Stimulated activated CD4-positive, alpha-beta T cell treated with anti-CD3 and anti-CD28 coated beads, Interleukin-15, amount 100 ng/mL, for 24 hours (primary cell): ENCODE measurements around the gene EOGT.

ENCODE experiments used
- DNase-seq: peaks from one replicate; pipeline ENCODE4 v3.0.0-alpha.2; 2020

Gene EOGT

DNA sequence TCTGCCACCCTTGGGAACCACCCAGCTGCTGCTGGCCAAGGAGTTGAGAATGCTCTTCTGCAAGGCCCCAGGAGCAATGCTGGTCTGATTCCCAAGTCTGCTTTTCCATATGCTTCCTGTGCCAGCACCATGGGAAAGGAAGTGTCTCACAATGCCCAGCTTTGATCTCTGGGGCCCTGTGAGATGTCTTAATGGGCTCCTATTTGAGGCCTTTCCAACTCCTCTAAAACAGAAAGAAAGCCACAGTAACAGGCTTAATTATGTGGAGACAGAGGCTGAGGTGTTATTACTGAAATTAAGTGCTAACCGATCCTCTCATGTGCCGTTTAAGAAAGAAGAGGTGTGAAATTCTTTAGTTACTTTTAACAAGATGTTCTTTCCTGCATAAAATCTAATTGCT is 4.5 kb downstream of the EOGT start:
- DNase-seq, result no peak

DNA sequence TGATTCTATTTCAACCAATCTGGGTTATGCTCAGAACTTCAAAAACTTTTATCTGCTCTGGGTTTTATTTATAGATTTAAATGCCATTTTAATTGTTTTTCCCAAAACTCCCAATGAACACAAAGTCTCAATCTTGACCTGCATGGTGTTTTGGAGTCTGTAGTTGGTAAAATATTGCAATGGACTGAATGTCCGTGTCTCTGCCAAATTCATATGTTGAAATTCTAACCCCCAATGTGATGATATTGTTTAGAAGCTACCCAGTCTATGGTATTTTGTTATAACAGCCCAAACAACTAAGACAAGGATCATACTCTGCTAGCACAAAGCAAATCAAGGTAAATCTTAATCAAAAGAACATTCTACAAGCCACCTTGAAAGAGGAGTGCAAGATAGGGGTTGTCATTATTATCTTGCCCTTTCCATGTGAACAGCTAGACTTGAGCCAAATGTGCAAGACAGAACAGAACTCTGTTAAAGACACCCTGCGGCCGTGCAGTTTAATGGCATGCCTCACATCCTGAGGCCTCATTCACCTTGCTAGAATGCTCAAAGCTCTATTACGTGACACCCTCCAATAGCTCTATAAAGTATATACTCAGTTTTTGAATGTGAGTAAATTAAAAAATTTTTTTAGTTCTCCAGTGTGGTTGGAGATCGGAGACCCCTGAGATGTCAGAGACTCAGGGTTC is 7.5 kb downstream of the EOGT start:
- no peak for DNase-seq

DNA sequence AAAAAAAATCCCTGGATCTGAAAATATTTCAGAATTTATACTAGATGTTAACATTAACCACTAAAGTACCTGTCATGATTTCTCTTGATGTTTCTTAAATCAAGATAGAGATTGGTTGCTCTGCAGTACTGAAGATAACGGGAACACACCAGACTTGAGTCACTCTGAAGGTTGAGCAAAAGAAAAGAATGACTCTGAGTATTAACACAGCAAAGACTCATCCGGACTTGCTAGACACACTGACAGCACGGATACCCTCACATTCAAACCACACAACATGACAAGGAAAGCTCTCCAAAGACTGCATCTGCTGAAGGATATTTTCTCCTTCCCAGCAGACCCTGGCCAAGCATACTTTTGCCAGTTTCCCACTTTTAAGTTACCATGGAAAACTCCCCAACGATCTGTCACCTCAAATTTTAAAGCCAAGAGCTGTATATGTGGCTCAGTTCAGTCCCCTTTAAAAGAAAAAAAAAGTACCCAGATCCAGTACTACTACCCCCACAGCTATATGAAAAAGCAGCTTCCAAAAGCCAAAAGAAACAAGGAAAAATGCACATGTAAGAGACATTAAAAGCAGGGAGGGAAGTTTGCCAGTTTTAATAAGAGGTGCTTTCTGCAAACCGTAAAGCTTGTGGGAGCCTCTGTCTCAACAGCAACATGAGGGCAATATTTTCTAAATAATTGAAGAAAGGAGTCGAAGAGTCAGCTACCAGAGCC is 8.3 kb downstream of the EOGT start:
- no peak for DNase-seq

DNA sequence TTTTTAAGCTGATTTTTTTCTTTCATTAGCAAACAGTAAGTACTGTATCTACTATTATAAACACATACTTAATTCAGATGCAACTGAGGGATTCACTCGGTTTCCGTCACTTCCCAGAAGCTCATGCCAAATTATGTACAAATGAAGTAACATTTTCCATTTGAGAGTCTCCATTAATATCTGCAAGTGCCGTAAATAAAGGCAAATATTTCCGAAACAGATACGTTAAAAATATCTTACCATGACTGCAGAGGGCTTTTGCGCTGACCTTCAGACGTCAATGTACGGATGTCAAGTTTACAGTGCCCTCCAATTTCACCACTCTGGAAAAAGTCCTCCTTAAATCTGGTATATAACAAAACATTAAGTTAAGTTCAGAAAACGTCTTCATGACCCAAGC is 9.3 kb downstream of the EOGT start:
- no peak for DNase-seq

GRCh38 chr3:68999605-69000004 is 13.9 kb downstream of the EOGT start:
- no peak for DNase-seq

GRCh38 chr3:68999158-68999557 is 14.3 kb downstream of the EOGT start:
- no peak for DNase-seq

- DNase-seq, result no peak
Measured at GRCh38 chr3:68997887-68998286, 15.6 kb downstream of the EOGT start.

DNA sequence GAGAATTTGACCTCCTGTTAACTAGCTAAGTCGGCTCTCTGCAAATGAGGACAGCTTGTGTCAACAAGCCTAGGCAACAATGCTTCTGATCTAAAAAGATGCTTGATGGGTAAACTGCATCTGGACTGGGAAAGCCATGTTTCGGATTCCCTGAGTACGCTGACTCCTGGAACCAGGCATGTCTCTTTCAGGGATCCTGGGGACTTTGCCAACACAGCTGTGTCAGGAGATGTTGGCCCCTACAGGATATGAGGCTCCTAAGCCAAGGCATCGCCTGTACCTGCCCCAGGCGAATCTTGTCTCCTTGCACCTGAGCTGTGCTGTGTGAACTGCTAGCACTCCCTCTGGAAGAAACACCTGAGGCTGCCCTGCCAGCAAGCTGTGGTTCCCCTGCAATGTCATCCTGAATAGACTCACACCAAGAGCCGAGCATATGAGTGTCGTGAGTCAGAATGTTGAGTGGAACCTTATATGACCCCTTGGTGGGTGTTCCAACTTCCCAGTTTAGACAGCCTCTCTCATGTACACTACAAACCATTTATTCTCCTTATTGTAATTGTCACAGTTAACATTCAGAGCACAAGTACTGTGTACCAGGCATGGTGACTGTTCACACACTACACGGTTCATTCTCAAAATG is 17.0 kb downstream of the EOGT start:
- DNase-seq, result no peak

GRCh38 chr3:68988740-68989139 is 24.7 kb downstream of the EOGT start:
- DNase-seq, result no peak

GRCh38 chr3:68987322-68987721 is 26.2 kb downstream of the EOGT start:
- DNase-seq, result no peak

DNA sequence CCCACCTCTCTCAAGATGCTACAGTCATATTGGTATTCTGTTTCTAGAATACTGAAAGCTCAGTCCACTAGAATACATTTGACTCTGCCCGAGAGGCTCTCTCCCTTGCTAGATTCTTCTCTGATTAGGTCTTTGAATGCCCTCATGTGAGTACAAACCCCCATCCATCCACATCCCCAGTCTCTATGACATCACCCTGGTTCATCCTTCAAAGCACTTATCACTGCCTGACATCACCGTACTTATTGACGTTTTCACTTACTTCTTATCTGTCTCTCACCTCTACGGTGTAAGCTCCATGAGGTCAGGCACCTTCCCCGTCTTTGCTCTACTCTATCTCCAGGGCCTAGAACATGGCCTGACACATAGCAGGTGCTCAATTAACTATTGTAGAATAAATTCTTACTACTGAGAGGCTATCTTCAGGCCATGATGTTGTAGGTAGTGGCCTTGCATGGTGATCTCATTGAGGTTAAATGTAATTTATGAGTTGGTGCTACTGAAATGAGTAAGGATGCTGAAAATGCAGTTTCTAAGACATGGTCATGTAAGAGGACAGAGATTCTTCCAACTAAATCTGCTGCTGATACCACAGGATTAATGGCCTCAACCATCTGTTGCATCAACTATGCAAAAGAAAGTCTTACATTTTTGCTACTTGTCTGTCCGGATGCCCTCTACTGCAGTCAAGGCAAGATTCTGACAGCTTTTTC is 26.8 kb downstream of the EOGT start:
- no peak for DNase-seq

- DNase-seq, result no peak
Measured at GRCh38 chr3:68985146-68985790, 28.2 kb downstream of the EOGT start.

GRCh38 chr3:68984011-68984530 is 29.4 kb downstream of the EOGT start:
- DNase-seq, result no peak

DNA sequence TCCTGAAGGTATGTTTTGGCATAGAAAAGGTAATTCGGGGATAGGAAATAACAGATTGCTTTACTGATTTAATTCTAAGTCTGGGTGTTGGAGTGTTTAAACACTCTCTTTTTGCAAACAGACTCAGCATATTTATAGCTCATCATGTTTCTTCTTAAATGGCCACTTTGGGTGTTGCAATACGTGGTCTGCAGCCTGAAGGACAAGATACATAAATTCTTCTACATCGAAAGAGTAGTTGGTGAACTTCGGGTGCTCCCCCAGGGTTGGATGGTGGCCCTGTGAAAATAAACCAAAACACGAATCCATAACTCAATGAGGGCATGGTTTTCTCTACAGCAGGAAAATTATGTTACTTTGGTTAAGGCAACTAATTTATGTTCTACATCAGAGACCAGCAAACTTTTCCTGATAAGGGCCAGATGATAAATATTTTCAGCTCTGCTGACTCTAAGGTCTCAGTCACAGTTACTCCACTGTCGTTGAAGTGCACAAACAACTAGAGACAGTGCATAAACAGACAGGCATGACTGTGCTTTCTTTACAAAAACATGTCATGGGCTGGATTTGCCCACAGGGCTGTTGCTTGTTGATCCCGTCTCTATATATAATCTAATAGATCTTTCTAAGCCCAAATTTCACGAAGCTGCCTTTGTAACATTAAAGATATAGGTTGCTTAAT is 35.9 kb downstream of the EOGT start:
- DNase-seq, result no peak

GRCh38 chr3:68974711-68975110 is 38.8 kb downstream of the EOGT start:
- DNase-seq, result no peak

DNA sequence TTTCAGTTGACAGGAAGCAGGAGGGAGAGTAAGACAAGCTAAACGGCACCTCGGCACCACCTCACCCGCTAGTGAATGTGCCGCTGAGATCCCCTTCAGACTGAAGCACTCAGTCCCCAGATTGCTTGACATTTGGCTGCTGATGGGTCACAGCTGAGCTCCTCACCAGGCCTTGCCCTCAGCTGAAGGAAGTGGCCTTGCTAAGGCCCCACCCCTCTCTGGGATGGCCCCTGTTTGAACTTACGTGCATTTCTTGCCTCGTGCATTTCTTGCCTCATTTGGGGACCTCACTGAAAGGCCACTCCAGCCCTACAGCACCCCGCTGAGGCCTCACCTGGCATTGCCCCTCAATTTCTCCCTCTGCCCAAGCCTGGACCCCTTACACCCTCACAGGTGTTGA is 39.8 kb downstream of the EOGT start:
- DNase-seq, result no peak

DNA sequence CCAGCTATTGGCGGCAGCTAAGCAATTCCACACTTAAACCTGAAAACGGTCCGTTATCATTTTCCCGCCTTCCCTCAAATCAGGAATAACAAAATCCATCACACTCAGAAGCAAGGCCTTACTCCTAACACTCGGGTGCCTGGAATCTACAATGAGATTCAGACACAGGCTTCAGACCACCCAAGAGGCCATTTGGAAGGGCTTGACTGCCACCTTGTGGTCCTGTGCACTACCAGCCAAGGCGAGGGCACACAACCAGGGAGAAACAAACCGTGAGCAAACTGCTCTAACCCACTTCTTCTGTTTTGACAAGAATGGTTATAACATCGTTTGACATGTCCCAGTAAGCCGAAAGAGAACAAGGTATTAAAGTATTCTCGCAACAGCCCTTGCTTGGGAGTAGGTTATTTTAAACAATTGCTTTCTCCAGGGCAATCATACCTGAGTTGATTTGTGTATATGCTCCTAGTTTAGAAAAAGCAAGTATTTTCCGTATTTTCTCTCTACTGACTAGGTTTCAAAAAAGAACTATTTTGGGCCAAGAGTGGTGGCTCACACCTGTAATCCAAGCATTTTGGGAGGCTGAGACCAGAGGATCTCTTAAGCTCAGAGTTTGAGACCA is 41.0 kb downstream of the EOGT start:
- DNase-seq, result peak; percentile 57

DNA sequence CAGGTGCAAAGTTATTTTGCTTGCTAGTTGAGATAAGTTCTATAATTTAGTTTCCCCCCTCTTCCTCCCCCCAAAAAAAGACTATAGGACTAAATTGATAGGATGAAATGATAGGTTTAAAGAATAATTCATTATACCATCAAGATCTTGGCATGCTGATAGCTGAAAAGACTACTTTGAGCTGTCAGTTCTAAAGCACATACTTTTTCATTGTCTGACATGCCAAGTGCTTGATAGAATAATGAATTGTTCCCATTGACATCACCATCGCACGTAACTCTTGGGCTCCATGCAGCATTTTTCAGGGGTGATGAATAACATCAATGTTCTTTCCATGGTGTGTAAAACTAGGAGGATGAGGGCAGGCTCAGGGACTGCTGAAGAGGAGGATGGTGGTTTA is 48.8 kb downstream of the EOGT start:
- DNase-seq, result no peak

DNA sequence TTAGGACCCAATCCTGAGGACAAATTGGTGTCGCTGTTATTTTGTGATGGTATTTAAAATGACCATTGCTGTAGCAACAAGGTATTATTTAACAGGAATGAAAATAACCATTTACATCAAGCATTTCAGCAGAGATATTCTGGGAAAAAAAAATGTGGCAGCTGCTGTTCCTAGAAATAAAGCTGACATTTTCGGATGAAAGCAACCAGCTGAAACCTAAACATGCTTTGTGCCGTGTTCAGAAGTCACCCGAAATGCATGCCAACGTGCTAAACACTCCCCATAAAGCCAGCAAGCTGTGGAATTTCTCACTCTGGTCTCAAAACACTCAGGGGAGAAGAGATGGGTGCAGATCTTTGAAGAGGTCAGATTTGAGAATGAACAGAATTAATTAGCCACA is 49.6 kb downstream of the EOGT start:
- DNase-seq, result no peak

- DNase-seq, result no peak
Measured at GRCh38 chr3:68963376-68963775, 50.1 kb downstream of the EOGT start.

GRCh38 chr3:68958932-68959331 is 54.6 kb downstream of the EOGT start:
- DNase-seq, result no peak

DNA sequence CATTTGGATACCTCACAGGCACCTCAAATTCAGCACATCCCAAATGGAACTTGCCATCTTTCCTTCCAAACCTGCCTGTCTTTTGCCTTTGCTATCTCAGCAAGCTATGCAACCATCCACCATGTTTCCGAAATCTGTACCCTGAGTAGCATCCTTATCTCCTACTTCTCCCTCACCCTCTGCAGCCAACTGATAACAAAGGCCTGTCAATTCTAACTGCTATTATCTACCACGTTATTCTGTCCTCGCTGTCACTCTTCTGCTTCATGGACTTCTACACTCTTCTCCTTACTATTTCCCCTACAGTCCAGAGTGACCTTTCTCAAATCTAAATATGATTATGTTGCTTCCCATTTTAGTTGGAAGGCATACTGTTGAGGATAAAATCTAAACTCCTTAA is 55.6 kb downstream of the EOGT start:
- no peak for DNase-seq
